Left cardiac atrium (tissue), 4 donors: Measurements from ENCODE around the gene DGKB. TPM values are rescaled to one million over a fixed set of nuclear protein-coding genes. Genes with fewer than 3 reads are reported as not detected.

ENCODE experiments used
- ATAC-seq, 2 donors: fragments of 200-7000 bp; cut with Tn5 transposase; one replicate each; pipeline ENCODE4 v1.9.1; 2020; ENCODE audit warnings: mild to moderate bottlenecking in 2 of 2, moderate library complexity in 2 of 2
- DNase-seq: peaks from one replicate; pipeline ENCODE4 v3.0.0-alpha.2; 2020
- intact Hi-C, 2 donors: fragments of 100-400 bp; cut with DNase I; formaldehyde crosslinking; loops; one replicate each; pipeline versions ENCODE4 v1.14.1 to v1.15.1; 2022 to 2023
- total RNA-seq, 2 donors: library from RNA; stranded (reverse); fragmentation: NEBNext Ultra II Directional; extraction: Animal tissue kit (Norgen Biotek cat#: 25700); gene quantifications; one replicate each; pipeline ENCODE4 v1.2.1, GENCODE V29; 2021
- donor health status: DM: no; HTN: yes; CAD: no.
- donor health status: DM: no; HTN: yes; CAD: no; lungs with severe emphysema.
- donor health status: DM: yes; HTN: yes; CAD: no.
- donor health status: Dilated cardiomyopathy.

Gene DGKB
- total RNA-seq, 2 donors from 2014 or later = 0.38 to 1.9 TPM

DNA sequence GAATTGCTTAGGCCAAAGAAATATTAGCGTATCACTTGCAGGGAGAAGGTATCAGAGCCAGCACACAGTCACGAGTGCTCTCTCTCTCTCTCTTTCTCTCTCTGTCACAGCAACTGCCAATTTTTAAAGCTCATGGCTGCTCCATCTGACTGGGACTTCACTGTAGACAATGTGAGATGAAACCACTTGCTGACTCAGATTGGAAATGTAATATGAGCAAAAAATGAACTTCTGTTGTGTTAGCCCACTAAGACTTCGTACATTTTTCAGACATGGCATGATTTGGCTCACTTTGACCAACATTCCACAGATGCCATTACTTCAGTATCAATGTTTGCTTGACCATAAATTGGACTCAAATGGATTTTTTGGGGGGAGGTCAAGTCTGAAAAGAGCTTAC is 68.1 kb downstream of the DGKB start:
- ATAC-seq (peak; percentile 65 to 82), DNase-seq (no peak)
- intact Hi-C loops = loop anchor here in 1 of 2 donors (5.0 kb wide), 1 partner anchor 178 kb away; no protein-coding TSS in a partner anchor

- DNase-seq (no peak), ATAC-seq (no peak)
- intact Hi-C loops = loop anchor here in 1 of 2 donors (5.0 kb wide), 1 partner anchor 179 kb away; no protein-coding TSS in a partner anchor
Observed at GRCh38 chr7:14833707-14834106, 68.8 kb downstream of the DGKB start.

- intact Hi-C loops = no loop called here
Observed at GRCh38 chr7:14828053-14828452, 74.5 kb downstream of the DGKB start.

GRCh38 chr7:14826426-14826825 is 76.1 kb downstream of the DGKB start:
- DNase-seq (no peak), ATAC-seq (no peak)
- intact Hi-C loops = no loop called here

More at GRCh38 chr7:14828053-14828452, 74.5 kb downstream of the DGKB start:
- no peak for DNase-seq
- no peak for ATAC-seq

DNA sequence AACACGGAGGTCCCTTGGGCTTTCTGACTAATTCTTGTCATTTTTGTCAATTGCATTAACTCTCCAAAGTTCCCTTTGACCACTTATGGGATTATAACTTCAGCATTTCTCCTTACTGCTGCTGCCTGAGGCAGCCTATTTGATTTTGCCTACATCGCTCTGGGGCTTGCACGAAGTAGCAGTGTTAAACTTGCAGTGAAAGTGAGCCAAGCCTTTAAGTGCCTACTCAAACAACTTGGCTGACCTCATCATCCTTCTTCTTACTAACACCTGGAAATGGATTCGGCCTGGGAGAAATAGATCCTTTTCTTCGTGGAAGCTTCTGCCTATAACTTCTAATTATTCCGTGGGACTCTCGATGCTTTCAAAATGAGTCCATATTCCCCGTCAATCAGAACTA is 76.6 kb downstream of the DGKB start:
- intact Hi-C loops = no loop called here
- DNase-seq (no peak), ATAC-seq (no peak)

DNA sequence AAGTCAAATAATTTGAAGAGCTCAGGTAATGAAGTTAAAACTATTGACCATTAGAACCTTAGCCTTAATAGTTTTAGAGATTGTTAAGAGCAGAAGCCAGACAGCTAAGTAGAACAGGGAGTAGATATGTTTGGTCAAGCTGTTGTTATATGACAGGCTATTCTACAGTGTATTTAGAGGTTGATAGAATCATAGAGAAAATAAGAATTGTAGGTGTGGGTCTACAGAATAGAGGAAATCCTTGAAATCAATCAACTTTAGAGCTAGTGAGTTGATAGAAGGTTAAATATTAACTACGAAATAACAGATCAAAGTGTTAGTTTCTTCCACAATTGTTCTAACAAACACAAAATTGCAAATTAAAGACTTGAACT is 80.1 kb downstream of the DGKB start:
- ATAC-seq (no peak), DNase-seq (no peak)
- intact Hi-C loops = no loop called here

- intact Hi-C loops = no loop called here
- no peak for DNase-seq
- ATAC-seq = no peak
Observed at GRCh38 chr7:14821757-14822480, 80.6 kb downstream of the DGKB start.

GRCh38 chr7:14818871-14819270 is 83.7 kb downstream of the DGKB start:
- DNase-seq (no peak), ATAC-seq (no peak)
- intact Hi-C loops = no loop called here

DNA sequence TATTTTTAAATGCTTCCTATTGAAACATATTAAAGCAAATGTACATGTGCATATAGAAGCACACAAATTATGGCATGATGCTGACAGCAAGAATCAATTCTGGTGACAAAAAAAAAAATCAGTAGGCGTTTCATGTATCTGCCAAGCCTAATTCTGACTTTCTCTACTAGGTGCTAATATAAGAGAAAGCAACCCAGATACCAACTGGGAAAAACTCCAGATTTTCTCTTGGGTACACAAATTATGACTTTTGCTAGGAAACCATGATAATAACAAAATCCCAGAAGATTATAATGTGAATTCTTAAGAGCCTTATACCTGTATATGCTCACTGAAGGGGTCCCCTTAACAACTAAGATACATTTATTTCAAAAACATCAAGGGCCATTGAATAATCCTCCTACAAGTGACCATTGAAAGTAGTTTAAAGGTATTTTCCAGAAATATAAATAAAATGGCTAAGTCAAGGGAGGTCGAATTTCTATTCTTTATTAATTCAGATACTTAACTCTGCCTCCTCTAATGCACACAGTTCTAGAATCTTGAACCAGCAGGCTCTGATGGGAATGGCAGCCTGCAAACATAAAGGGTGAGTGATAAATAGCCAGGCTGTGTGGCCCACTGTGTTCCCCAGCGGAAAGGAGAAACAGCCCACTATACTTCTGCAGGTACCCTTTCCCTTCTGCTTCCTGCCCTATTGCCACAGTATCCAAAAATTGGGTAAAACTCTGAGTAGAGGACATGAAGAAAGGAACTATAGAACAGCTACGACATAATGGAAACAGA is 84.5 kb downstream of the DGKB start:
- DNase-seq = no peak
- no peak for ATAC-seq
- intact Hi-C loops = no loop called here

DNA sequence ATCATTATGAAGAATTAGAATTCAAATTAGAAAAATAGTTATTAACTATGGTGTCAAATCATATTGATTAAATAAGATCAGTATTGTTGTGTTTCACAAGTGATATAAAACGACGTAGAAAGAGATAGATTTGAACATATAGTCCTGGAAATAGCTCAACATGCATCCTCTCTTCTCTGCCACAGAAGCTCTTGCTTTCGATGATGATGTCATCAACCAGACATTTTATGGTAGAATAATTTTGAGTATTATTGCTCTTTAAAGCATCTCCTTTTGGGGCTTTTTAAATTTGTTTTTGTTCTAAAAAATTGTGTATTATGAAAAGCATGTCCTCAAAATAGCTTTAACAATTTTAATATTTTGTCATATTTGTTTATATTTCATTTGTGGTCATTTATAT is 95.0 kb downstream of the DGKB start:
- ATAC-seq = no peak
- intact Hi-C loops = no loop called here
- no peak for DNase-seq

- ATAC-seq (no peak), DNase-seq (no peak)
- intact Hi-C loops = no loop called here
Observed at GRCh38 chr7:14806891-14807290, 95.7 kb downstream of the DGKB start.

DNA sequence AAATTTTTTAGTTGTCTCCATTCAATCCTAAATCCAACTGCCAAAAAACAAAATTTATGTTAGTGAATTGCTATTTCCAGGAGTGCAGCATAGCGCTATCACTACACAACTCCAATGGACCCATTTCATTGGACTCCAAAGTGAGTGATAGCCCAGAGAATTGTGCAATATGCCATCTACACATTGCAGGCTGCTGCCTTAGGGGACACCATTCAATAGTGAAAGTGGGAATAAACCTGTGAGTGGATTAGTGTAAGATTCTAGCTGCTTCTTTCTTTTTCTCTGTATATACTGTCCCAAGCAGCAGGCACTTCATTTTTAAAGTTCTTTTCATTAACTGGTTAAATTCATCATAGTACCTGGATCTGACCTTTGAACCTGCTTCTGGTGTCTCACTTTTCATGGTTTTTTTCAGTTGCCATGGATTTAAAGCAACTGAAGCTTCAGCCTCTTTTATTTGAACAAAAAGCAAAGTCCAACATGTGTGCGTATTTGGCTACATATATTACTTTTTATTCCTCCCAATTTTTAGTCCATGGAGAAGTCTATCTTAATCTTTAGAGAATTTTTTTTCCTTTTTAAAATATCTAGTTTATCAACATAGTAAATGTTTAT is 97.3 kb downstream of the DGKB start:
- no peak for ATAC-seq
- intact Hi-C loops = no loop called here
- no peak for DNase-seq

DNA sequence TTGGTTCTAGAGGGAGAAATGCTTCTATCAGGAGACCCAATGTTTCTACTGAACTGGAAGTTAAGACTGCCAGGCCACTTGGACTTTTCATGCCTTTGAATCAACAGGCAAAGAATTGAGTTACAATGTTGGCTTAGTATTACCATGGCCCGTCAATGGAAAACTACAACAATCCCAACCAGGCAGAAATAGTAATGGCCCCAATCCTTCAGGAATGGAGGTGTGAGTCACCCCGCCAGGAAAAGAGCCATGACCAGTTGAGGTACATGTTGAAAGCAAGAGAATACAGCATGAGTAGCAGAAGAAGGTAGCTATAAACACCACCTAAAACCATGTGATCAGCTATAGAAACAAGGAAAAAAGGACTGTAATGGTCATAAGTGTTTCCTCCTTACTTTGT is 101.9 kb downstream of the DGKB start:
- ATAC-seq (no peak), DNase-seq (no peak)
- intact Hi-C loops = no loop called here

DNA sequence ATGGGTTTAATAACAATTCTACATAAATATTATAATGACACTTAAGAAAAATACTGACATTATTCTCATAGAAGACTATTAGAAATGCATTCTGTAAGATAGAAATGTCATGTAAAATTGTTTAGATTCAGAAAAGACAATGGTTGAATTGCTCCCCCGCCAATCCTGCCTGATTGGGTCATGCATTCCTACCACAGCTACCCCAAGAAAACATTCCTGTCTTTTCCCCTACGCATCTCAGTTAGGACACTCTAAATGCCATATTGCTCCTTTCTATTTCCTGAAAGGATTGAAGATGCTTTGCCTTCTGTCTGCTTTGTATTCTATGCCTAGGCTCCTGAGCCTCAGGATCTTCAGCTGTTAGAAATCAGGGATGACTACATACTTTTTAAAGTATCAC is 109.4 kb downstream of the DGKB start:
- no peak for ATAC-seq
- intact Hi-C loops = no loop called here
- no peak for DNase-seq

DNA sequence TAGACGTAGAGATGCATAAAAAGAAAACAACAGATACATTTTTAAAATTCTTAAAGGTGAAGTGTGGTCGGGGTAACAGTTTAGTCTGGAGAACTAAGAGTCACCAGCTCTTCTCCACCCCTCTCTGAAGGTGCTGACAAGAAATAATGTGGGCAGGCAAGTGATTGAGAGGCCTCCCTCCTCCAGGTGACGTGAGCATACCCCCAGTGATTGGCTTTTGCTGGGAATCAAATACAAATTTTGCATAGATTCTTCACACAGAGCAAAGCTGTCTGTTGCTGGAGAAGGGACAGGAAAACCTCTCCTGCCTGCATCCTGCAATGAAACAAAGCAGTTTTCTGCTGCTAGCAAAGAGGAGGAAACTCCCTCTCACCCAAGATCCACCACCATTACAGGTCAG is 115.0 kb downstream of the DGKB start:
- DNase-seq (no peak), ATAC-seq (no peak)

DNA sequence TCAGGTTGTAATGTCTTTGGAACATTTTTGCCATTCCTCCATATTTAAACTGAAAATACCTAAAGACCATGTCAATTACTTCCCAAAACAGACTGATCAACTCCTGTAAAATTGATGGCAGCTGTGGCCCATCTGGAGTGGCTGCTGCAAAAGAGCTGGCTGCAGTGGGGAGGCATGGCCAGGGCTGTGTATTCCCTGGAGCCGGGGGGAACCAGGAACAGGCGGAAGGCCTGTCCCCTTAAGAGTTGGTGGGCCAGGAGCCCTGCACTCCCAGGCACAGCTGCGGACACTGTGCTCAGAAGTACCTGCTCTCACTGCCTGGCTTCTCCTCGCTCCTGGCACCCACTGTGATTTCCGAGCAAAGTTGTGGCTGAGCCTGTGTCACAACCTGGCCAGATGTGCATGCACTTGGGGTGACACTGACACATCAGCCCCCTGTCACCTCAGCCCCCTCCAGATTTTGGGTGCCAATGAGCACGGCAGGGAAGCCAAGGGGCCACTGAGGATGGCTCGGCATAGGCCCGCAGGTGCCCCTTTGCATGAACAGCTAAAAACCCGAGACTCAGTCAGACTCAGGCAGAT is 116.1 kb downstream of the DGKB start:
- ATAC-seq (no peak), DNase-seq (no peak)
- intact Hi-C loops = no loop called here

More for the DNA sequence above, 115.0 kb downstream of the DGKB start:
- intact Hi-C loops = no loop called here

- intact Hi-C loops = no loop called here
- no peak for DNase-seq
- ATAC-seq = no peak
Observed at GRCh38 chr7:14777806-14778205, 124.7 kb downstream of the DGKB start.

GRCh38 chr7:14776266-14776665 is 126.3 kb downstream of the DGKB start:
- intact Hi-C loops = no loop called here
- ATAC-seq = no peak
- no peak for DNase-seq

GRCh38 chr7:14773729-14774271 is 128.8 kb downstream of the DGKB start:
- intact Hi-C loops = no loop called here
- DNase-seq = no peak
- ATAC-seq = no peak

GRCh38 chr7:14770614-14771013 is 131.9 kb downstream of the DGKB start:
- ATAC-seq (no peak), DNase-seq (no peak)

More at GRCh38 chr7:14770614-14771013, 131.9 kb downstream of the DGKB start:
- intact Hi-C loops = no loop called here
